Astrocyte (in vitro differentiated cells and primary cell): ENCODE measurements around the gene EDEM3.

Source experiments
- EZH2 ChIP-seq: IDR thresholded peaks from 2 replicates; pipeline ENCODE4 v1.6.1; 2012; ENCODE audit warnings: mild to moderate bottlenecking, low read length, inconsistent platforms; ENCODE audit not compliant: insufficient read depth
- TF ChIP-seq, protein P1 (sequence below): IDR thresholded peaks from 2 replicates; pipeline ENCODE4 v1.5.1; 2011; ENCODE audit warnings: low read depth, mild to moderate bottlenecking, inconsistent platforms, low read length, moderate library complexity; ENCODE audit not compliant: insufficient read depth

DNA sequence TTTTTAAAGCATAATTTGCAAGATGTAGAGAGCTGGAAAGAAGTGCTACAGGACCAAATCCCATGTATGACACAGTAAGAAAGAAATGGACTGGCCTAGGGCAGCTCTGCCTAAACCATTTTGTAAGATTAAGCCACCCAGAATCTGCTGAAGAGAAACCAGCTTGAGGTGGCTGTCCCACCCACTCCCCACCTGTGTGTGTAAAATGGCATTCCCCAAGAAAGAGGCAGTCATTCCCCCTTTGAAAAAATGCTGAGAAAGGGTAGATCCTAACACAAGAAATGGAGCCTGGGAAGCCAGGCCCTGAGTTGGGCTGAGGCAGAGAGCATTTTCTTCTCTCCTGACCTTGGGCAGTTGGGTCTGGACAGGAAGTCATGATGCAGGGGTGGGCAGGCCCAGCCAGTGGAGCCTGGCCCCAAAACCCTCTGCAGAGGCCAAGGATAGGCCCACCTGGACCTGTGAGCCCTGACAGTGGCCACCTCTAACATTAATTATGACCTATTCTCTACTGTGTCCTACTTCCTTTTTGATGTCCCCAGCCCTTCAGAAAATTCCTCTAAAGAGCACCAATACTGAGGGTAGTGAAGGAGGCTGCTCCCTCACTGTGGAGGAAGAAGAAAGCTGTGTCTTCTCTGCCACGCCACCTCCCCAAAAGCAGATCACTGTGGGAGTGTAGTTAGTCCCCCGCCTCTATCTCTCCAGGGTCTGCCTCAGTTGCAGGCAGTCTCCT, 94.0 kb downstream of the EDEM3 start:
- TF ChIP-seq EZH2 = no peak
- TF ChIP-seq, protein P1, sequence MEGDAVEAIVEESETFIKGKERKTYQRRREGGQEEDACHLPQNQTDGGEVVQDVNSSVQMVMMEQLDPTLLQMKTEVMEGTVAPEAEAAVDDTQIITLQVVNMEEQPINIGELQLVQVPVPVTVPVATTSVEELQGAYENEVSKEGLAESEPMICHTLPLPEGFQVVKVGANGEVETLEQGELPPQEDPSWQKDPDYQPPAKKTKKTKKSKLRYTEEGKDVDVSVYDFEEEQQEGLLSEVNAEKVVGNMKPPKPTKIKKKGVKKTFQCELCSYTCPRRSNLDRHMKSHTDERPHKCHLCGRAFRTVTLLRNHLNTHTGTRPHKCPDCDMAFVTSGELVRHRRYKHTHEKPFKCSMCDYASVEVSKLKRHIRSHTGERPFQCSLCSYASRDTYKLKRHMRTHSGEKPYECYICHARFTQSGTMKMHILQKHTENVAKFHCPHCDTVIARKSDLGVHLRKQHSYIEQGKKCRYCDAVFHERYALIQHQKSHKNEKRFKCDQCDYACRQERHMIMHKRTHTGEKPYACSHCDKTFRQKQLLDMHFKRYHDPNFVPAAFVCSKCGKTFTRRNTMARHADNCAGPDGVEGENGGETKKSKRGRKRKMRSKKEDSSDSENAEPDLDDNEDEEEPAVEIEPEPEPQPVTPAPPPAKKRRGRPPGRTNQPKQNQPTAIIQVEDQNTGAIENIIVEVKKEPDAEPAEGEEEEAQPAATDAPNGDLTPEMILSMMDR = no peak
